HG02763 (cell line): ENCODE measurements around the gene CFD.
"Not testable (repeated sequence)": the region's sequence is repeated elsewhere in the genome, so short reads cannot be mapped to it uniquely, and the experiment has no call there.

Source experiments
- ATAC-seq: cut with Tn5 transposase; IDR thresholded peaks from one replicate; pipeline ENCODE4 v1.9.1; 2021; ENCODE audit warnings: mild to moderate bottlenecking, moderate library complexity; ENCODE audit not compliant: unreplicated experiment

The CFD gene

GRCh38 chr19:870963-871401, 11.5 kb downstream of the CFD start:
- no peak for ATAC-seq

GRCh38 chr19:871446-872265, 12.2 kb downstream of the CFD start:
- no peak for ATAC-seq

GRCh38 chr19:872266-872951, 12.9 kb downstream of the CFD start:
- no peak for ATAC-seq

GRCh38 chr19:873084-873483, 13.6 kb downstream of the CFD start:
- ATAC-seq, result no peak

- no peak for ATAC-seq
Measured at GRCh38 chr19:873561-874041, 14.1 kb downstream of the CFD start.

GRCh38 chr19:875265-875879, 15.9 kb downstream of the CFD start:
- ATAC-seq, result no peak

GRCh38 chr19:876089-876488, 16.6 kb downstream of the CFD start:
- ATAC-seq, result no peak

- no peak for ATAC-seq
Measured at GRCh38 chr19:876780-877314, 17.4 kb downstream of the CFD start.

GRCh38 chr19:877992-878660, 18.7 kb downstream of the CFD start:
- ATAC-seq, result not testable (repeated sequence)

GRCh38 chr19:878751-879561, 19.5 kb downstream of the CFD start:
- not testable (repeated sequence) for ATAC-seq

GRCh38 chr19:879711-880438, 20.4 kb downstream of the CFD start:
- ATAC-seq, result no peak

- no peak for ATAC-seq
Measured at GRCh38 chr19:881385-882071, 22.1 kb downstream of the CFD start.

- no peak for ATAC-seq
Measured at GRCh38 chr19:882871-883497, 23.5 kb downstream of the CFD start.

GRCh38 chr19:883661-884211, 24.3 kb downstream of the CFD start:
- ATAC-seq, result no peak

- ATAC-seq, result no peak
Measured at GRCh38 chr19:884420-885211, 25.2 kb downstream of the CFD start.

GRCh38 chr19:885536-886224, 26.2 kb downstream of the CFD start:
- ATAC-seq, result no peak

GRCh38 chr19:887072-887471, 27.6 kb downstream of the CFD start:
- ATAC-seq, result no peak
